Kidney tubule cell (primary cell): ENCODE results near the gene RXYLT1.
A peak's percentile ranks its signal among the peaks of the same experiment; 100 is the strongest.
"Not testable (repeated sequence)": the region's sequence is repeated elsewhere in the genome, so short reads cannot be mapped to it uniquely, and the experiment has no call there.

Source experiments
- DNase-seq: peaks from one replicate; pipeline ENCODE4 v3.0.0-alpha.2; 2018; ENCODE audit warnings: low spot score

The RXYLT1 gene

DNA sequence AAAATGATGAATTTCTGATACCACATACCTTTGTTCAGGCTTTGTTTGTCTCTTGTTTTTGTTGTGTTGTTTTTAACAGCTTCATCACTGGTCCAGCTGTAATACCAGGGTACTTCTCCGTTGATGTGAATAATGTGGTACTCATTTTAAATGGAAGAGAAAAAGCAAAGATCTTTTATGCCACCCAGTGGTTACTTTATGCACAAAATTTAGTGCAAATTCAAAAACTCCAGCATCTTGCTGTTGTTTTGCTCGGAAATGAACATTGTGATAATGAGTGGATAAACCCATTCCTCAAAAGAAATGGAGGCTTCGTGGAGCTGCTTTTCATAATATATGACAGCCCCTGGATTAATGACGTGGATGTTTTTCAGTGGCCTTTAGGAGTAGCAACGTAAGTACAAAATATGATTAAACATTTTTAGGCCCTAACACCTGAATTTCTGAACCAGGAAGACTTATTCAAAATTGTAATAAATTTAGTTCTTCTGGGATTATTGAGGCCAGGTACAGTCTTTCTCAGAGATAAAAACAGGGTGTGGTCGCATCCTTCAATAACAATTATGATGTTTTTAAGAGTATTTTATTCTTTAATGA, 22.4 kb downstream of the RXYLT1 start:
- DNase-seq: peak; percentile 42

DNA sequence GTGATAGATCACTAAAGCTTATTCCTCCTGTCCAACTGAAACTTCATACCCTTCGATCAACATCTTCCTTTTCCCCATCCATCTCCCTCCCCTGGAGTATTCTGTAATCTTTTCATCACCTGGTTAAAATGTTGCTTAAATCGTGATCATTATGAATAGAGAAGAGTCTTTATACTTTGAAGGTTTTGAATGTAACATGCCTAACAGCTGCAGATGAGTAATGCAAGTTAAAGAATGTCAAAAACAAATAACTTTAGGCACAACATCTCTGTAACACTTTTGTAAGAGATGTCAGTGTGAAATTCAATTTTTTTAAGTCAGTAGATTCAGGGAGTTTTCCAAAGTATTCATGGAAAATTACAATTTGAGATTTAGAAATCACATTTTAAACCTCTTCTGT, 25.0 kb downstream of the RXYLT1 start:
- no peak for DNase-seq

DNA sequence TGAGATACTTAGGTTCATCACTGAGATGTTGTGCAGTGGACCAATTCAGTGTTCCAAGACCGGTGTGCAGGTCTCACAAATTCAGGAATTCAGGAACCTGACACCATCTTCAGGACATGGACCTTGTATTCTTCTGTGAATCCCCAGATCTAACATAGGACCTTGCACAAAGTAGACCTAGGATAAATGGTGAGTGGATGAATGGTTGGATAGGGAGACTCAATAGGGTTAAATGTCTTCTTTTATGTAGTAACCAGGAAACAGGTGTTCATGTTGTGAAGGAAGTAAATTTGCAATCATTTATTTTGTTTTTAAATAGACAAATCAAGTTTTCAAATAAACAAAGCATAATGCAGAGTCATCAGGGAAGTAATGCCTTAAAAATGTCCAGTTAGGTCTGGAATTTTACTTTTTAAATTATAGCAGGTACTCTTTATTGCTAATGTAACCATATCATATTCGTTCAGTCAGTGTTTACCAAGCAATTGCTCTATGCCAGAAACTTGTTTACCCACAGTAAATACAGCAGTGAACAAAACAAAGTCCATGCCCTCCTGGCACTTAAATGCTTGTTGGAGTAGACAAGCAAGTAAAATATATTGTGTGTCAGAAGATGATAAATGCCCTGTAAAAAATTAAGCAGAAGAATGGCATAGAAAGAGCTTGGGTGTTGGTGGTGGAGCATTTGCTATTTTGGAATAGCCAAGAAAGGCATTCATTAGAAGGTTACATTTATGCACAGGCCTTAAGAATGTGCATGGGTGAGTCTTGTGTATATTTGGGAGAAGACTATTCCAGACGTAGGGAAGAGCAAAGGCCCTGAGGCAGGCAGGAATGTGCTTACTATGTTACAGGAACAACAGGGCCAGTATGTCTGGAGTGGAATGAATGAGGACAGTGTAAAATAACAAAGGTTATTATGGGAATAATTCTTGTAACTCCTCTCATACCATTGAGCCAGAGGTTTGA, 26.3 kb downstream of the RXYLT1 start:
- no peak for DNase-seq

DNA sequence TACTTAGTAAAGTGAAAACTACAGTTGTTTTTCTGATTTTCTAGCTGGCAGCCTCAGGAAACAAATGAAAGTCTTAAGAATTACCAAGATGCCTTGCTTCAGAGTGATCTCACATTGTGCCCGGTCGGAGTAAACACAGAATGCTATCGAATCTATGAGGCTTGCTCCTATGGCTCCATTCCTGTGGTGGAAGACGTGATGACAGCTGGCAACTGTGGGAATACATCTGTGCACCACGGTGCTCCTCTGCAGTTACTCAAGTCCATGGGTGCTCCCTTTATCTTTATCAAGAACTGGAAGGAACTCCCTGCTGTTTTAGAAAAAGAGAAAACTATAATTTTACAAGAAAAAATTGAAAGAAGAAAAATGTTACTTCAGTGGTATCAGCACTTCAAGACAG, 28.9 kb downstream of the RXYLT1 start:
- no peak for DNase-seq

DNA sequence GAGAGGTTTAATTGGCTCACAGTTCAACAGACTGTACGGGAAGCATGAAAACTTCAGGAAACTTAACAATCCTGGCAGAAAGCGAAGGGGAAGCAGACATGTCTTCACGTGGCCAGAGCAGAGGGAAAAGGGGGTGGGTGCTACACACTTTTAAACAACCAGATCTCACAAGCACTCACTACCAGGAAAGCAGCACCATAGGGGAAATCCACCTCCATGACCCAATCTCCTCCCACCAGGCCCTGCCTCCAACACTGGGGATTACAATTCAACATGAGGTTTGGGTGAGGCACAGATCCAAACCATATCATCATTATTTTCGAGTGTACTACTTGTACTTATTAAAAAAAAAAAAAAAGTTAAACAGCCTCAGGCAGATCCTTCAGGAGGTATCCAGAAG, 29.9 kb downstream of the RXYLT1 start:
- DNase-seq: no peak

DNA sequence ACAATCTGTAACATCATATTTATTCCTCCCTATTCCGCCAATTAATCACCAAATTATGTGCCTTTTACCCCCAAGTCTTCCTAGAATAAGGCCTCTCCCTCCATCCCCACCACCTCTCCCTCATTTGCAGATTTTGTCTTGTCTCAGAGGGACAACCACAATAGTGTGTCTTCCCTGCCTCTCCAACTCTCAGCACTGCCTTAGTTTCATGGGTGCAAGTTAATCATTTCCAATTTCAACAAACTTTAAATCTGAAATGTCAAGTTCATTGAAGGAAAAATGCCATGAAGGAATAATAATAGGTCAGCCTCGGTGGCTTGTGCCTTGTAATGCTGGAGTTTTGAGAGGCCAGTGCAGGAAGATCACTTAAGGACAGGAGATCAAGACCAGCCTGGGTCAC, 31.6 kb downstream of the RXYLT1 start:
- no peak for DNase-seq

DNA sequence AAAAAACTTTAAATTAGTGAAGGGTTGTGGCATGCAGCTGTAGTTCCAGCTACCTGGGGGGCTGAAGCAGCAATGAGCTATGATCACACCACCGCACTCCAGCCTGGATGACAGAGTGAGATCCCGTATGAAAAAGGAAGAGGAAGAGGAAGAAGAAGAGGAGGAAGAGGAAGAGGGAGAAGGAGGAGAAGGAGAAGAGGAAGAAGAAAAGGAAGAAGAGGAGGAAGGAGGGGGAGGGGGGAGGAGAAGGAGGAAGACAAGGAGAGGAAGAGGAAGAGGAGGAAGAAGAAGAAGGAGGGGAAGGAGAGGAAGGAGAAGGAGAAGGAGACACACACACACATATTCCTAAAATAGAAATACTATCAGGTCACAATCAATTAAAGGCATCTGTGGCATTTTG, 32.0 kb downstream of the RXYLT1 start:
- DNase-seq: no peak

DNA sequence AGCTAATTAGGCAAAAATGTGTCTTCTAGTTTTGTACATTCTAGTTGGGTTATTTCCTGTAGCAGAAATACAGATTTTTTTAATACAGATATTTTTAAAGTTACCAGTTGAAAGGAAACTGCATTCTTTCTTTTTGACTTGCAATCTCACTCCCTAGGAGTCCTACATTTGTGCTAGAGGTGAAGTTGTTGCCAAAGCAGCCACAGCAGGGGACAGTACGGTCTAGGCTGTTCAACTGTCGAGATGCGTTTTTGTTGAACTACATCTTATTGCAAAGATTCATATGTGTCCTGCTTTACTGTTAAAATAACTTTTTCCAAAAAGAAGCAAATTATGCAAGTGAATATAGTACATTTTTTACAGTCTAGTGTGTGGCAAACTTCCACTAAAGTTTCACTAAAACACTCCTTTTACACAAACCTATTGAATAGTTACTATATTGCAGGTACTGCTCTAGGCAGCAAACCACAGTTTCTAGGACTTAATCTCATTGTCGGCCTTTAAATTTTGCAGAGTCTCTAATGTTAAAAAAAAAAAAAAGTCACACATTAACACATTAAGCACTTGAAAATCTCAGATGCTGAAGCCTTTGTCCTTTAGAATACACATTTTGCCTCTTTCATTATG, 34.5 kb downstream of the RXYLT1 start:
- no peak for DNase-seq

DNA sequence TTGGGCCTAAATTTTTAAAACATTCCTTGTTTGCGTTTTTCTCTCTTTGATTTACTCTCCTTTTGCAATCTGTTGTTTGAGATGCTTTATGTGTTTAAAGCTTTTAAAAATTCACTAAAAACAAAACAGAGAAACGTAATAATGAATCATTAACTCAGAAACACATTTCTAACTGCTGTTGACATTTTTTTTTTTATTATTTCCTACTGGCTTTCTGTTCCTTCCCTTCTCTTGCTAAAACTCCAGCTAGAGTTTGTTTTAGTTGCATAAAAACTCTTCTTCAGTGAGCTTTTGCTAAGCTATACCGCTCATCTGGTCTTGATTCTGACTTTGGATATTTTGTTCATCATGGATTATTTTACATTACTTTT, 35.8 kb downstream of the RXYLT1 start:
- no peak for DNase-seq

DNA sequence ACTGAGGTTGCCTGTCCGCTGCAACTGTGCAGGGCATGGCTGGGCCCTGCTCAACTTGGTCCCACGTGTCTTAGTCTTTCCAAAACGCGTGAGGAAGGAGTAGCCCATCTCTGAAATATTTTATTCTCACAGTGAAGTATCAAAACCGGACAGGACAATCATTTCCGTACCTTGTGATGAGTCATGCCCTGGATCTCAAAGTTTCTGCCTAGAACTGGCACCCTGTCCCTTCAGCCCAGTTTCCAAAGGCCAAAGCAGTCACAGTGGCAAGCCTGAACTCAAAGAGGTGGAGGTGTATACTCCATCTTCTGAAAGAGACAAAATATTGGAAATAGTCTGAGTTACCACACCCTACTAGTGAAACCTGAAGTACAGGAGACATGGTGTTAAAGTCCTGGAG, 36.3 kb downstream of the RXYLT1 start:
- no peak for DNase-seq

DNA sequence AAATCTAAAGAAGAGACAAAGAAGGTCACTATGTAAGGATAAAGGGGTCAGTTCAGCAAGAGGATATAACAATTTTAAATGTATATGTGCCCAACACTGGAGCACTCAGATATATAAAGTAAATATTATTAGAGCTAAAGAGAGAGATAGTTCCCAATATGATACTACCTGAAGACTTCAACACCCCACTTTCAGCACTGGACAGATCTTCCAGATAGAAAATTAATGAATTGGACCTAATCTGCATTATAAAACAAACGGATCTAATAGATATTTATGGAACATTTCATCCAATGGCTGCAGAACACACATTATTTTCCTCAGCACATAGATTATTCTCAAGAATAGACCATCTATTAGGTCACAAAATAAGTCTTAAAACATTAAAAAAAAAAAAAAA, 40.7 kb downstream of the RXYLT1 start:
- no peak for DNase-seq

DNA sequence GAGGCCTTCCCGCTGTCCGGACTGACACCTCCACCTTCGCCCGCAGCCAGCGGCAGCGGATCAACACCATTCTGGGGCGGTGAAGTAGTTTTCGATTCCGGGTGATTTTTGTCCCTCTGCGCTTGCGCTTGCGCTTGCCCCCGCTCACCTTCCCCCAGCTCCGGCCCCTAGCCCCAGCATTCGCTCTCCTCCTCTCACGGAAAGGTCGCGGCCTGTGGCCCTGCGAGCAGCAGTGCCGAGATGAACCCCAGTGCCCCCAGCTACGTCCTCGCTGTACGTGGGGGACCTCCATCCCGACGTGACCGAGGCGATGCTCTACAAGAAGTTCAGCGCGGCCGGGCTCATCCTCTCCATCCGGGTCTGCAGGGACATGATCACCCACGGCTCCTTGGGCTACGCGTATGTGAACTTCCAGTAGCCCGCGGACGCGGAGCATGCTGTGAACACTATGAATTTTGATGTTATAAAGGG, 42.1 kb downstream of the RXYLT1 start:
- DNase-seq: peak; percentile 13

DNA sequence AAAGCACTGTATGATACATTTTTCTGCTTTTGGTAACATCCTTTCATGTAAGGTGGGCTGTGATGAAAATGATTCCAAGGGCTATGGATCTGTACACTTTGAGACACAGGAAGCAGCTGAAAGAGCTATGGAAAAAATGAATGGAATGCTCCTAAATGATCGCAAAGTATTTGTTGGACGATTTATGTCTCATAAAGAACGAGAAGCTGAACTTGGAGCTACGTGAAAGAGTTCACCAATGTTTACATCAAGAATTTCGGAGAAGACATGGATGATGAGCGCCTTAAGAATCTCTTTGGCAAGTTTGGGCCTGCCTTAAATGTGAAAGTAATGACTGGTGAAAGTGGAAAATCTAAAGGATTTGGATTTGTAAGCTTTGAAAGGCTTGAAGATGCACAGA, 42.6 kb downstream of the RXYLT1 start:
- DNase-seq: peak; percentile 14

DNA sequence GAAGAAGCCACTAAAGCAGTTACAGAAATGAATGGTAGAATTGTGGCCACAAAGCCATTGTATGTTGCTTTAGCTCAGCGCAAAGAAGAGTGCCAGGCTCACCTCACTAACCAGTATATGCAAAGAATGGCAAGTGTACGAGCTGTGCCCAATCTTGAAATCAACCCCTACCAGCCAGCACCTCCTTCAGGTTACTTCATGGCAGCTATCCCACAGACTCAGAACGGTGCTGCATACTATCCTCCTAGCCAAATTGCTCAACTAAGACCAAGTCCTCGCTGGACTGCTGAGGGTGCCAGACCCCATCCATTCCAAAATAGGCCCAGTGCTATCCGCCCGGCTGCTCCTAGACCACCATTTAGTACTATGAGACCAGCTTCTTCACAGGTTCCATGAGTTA, 43.3 kb downstream of the RXYLT1 start:
- no peak for DNase-seq

DNA sequence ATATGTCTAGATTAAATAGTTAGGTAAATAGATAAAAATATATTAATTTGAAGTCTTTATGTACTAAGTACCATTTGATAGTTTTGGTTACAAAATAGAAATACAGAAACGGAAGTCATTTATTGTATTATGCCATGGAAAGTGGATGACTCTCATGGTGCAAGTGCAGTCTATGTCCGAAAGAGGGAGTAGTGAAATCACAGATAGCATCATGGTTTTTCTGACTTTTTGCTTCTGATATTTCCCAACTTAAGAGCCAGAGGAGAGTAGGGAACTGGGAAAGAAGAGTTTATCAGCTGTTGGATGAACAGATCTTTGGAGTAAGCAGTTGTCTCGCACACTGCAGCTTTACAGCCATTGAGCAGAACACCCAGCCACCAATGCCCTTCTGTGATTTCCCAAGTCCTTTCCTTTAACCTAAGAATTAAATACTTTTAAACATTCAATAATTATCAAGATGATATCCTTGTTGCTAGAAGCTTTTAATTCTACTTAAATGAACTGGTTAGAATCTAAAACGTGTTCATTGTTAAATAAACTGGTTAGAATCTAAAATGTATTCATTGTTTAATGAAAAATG, 46.4 kb downstream of the RXYLT1 start:
- peak; percentile 65 for DNase-seq

DNA sequence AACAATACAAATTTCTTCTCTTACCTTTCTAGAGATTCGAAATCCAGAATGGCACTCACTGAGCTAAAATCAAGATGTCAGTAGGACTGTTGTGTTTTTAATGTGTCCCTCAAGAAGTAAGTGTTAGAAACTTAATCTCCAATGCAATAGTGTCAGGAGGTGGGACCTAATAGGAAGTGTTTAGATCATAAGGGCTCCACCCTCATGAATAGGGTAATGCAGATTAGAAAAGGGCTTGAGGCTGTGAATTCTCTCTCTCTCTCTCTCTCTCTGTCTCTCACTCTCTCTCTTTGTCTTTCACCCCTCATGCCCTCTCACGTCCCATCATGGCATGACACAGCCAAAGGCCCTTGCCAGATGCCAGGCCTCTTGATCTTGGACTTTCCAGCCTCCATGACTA, 49.2 kb downstream of the RXYLT1 start:
- no peak for DNase-seq

DNA sequence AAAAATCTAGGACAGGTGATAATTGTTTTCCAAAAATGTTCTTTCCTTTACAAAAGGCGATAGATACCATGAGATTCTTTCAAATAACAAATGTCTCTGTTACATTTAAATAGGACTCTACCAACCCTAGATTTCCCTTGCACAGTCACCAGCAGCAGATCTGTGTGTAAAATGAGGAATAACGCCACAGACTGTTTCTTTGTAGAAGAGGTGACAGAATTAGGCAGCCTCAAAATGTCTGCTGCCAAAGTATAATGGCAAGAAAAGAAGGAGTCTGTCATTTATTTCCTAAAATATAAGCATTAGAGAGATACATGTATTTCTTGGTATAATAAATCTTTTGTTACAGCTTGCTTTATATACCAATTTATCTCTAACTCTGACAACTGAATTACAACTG, 56.3 kb downstream of the RXYLT1 start:
- DNase-seq: no peak

DNA sequence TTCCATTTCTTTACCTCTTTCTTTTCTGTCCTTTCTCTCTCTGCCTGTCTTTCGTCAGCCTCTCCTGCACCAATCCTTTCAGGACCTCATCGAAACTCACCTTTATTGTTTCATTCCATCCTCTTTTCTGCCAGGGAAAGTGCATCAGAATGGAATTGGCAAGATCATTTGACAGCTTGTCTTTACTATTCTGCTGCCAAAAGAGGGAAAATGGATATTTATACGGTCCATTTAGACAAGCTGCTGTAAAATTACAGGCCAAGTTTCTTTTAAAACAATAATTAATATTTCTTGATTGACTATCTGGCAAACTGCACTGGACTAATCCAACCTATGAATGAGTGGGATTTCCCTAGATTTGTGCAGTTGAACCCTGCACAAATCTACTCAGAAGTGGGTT, 57.2 kb downstream of the RXYLT1 start:
- DNase-seq: no peak

DNA sequence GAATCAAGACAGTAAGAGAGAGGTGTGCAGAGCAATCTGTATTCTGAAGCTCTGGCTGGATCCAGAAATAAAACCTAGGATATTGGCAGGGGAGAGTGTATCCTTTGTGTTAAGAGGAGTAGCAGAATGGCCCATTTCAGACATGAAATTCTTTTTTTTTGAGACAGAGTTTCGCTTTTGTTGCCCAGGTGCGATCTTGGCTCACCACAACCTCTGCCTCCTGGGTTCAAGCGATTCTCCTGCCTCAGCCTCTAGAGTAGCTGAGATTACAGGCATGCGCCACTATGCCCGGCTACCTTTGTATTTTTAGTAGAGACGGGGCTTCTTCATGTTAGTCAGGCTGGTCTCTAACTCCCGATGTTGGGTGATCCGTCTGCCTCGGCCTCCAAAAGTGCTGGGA, 58.7 kb downstream of the RXYLT1 start:
- DNase-seq: no peak

DNA sequence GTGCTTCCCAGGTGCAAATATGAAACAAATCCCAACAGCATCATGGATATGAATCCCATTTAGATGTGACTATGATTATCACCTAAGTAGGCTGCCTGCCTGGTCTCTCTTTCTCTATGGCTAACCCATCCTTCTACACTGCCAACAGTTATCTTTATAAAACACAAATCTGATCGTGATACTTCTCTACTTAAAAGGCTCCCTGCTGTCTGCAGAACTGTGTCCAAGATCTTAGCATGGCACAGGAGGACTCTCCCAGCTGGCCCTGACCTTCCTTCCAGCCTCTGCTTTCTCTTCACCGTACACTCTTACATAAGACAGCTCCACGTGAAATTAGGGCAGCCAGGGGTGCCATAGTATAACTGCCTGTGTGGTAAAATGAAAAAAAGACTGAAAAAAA, 61.3 kb downstream of the RXYLT1 start:
- DNase-seq: no peak

DNA sequence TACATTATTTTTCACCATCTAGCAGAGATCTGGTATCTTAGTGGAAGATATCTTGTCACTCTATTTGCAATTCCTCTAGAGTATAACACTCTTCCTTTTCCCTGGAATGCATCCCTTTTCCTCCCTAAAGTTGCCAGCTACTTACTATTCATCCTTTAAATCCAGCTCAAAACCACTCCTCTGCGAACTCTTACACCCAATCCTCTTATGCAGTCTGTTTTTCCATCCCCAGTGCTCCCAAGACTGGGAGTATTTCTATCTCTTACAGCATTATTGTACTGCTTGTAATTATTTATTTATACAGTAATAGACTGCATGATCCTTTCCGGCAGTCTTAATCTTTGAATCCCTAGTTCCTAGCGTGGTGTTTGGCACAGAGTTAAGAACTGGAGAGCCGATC, 61.9 kb downstream of the RXYLT1 start:
- no peak for DNase-seq

DNA sequence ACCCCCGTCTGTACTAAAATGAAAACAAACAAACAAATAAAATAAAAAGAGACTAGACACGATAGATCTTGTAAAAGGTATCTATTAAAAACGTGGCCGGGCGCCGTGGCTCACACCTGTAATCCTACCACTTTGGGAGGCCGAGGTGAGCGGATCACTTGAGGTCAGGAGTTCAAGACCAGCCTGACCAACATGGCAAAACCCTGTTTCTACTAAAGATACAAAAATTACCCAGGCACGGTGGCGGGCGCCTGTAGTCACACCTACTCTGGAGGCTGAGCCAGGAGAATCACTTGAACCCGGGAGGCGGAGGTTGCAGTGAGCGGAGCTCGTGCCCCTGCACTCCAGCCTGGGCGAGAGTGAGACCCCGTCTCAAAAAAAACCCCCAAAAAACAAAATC, 63.0 kb downstream of the RXYLT1 start:
- DNase-seq: not testable (repeated sequence)

DNA sequence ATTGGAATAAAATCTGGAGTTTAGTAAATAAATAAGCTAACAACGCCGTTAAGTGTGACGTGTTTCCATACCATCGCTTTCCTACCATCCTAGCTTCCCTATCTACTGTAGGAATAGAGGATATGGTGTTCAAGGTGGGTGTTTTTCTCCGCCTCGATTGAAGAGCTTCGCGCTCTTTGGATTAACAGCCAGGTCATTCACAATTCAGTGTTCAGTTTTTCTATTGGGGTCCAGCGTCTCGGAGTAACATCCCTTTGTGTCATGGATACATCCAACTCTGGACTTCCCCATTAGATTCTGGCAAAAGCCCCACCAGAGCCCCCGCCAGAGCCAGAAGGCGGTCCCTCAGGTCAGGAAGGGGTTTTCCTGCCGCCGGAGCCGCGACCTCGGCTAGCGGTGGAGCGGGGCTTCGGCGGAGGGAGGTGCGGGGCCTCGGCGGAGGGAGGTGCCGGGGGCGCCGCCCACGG, 63.6 kb downstream of the RXYLT1 start:
- DNase-seq: no peak
